Measurements from ENCODE around the gene OR2T8. TPM values are rescaled to one million over a fixed set of nuclear protein-coding genes. Genes with fewer than 3 reads are reported as not detected.

The OR2T8 gene
- total RNA-seq, 1 experiment from 2014 or later = not detected

DNA sequence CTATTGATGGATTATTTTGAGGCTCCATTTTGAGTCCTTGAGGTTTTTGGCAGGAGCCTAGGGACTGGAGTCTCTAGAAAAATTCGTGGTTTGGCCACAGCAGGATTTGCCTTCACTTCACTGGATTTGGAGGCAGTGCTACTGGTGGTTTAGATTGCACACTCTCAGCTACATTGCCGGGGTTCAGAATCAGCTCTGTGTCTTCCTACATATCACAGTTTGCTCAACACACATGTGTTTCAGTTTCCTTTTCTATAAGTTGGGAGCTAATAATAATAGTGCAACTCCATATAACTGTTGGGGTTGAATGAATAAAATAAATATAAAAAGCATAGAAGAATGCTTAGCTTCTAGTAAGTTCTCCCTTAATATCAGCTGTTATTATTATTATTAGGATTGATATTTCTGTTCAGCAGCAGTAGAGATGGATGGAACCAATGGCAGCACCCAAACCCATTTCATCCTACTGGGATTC is 24.9 kb upstream of the OR2T8 start, which contains the start of gene OR2W3:
Gene OR2W3, plus strand, starts transcription at position 425 of the 475 bp plus-strand sequence. Its CDS starts 0 bp downstream, at position 425.
- H3K27ac ChIP-seq = no peak within 1 kb of the TSS
- H3K36me3 ChIP-seq (ENCODE audit: low read depth) = no peaks in the 10 kb centered on the region
- no peaks in the 10 kb centered on the region for H3K79me2 ChIP-seq (ENCODE audit: low read depth)
- no peaks in the 10 kb centered on the region for H3K4me1 ChIP-seq (replicated peaks; ENCODE audit: insufficient read depth)
- no peaks in the 10 kb centered on the region for H3K27me3 ChIP-seq (ENCODE audit: insufficient read depth, low read depth)
- no peak within 1 kb of the TSS for H3K4me3 ChIP-seq
- POLR2A ChIA-PET (ENCODE audit: unreplicated experiment) = no interaction called here
- H4K20me1 ChIP-seq (ENCODE audit: insufficient read depth) = no peaks in the 10 kb centered on the region
- CTCF ChIA-PET = no interaction called here
- intact Hi-C loops (cut with micrococcal nuclease; ENCODE audit: unreplicated experiment) = no loop called here
- no peak within 1 kb of the TSS for H2AFZ ChIP-seq
- no TSS peak for BruUV-seq (replicated peaks)
- no peaks in the 10 kb centered on the region for H3K9me2 ChIP-seq (ENCODE audit: insufficient read depth)
- no peak for DNase-seq
- H3K9me3 ChIP-seq (ENCODE audit: insufficient read depth, low read depth) = no peaks in the 10 kb centered on the region
- H3K4me2 ChIP-seq = no peak within 1 kb of the TSS
- H3F3A ChIP-seq (ENCODE audit: insufficient read depth, low read depth) = no peaks in the 10 kb centered on the region
- TF ChIP-seq, protein P1, sequence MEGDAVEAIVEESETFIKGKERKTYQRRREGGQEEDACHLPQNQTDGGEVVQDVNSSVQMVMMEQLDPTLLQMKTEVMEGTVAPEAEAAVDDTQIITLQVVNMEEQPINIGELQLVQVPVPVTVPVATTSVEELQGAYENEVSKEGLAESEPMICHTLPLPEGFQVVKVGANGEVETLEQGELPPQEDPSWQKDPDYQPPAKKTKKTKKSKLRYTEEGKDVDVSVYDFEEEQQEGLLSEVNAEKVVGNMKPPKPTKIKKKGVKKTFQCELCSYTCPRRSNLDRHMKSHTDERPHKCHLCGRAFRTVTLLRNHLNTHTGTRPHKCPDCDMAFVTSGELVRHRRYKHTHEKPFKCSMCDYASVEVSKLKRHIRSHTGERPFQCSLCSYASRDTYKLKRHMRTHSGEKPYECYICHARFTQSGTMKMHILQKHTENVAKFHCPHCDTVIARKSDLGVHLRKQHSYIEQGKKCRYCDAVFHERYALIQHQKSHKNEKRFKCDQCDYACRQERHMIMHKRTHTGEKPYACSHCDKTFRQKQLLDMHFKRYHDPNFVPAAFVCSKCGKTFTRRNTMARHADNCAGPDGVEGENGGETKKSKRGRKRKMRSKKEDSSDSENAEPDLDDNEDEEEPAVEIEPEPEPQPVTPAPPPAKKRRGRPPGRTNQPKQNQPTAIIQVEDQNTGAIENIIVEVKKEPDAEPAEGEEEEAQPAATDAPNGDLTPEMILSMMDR (conservative IDR thresholded peaks at IDR 0.05) = no peak
- TF ChIP-seq EZH2 (IDR thresholded peaks at IDR 0.05; ENCODE audit: low read depth) = no peak

DNA sequence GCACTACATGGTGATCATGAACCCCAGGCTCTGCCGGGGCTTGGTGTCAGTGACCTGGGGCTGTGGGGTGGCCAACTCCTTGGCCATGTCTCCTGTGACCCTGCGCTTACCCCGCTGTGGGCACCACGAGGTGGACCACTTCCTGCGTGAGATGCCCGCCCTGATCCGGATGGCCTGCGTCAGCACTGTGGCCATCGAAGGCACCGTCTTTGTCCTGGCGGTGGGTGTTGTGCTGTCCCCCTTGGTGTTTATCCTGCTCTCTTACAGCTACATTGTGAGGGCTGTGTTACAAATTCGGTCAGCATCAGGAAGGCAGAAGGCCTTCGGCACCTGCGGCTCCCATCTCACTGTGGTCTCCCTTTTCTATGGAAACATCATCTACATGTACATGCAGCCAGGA is 24.1 kb upstream of the OR2T8 start:
- TF ChIP-seq, protein P1 (conservative IDR thresholded peaks at IDR 0.05) = no peak
- TF ChIP-seq EZH2 (IDR thresholded peaks at IDR 0.05; ENCODE audit: low read depth) = no peak
- Histone ChIP-seq H3K9me3 (ENCODE audit: insufficient read depth, low read depth) (no peaks in the 10 kb centered on the region), H3K9me2 (ENCODE audit: insufficient read depth) (no peaks in the 10 kb centered on the region), H3K27me3 (ENCODE audit: insufficient read depth, low read depth) (no peaks in the 10 kb centered on the region), H2AFZ (no peak overlapping the region), H3K4me2 (no peak overlapping the region), H3K79me2 (ENCODE audit: low read depth) (no peaks in the 10 kb centered on the region), H4K20me1 (ENCODE audit: insufficient read depth) (no peaks in the 10 kb centered on the region), H3K36me3 (ENCODE audit: low read depth) (no peaks in the 10 kb centered on the region), H3F3A (ENCODE audit: insufficient read depth, low read depth) (no peaks in the 10 kb centered on the region), H3K4me3 (no peak overlapping the region), H3K4me1 (replicated peaks; ENCODE audit: insufficient read depth) (no peaks in the 10 kb centered on the region), H3K27ac (no peak overlapping the region)
- BruUV-seq (replicated peaks) = no TSS peak
- POLR2A ChIA-PET (ENCODE audit: unreplicated experiment) = no interaction called here
- CTCF ChIA-PET = no interaction called here
- intact Hi-C loops (cut with micrococcal nuclease; ENCODE audit: unreplicated experiment) = no loop called here
- no peak for DNase-seq

DNA sequence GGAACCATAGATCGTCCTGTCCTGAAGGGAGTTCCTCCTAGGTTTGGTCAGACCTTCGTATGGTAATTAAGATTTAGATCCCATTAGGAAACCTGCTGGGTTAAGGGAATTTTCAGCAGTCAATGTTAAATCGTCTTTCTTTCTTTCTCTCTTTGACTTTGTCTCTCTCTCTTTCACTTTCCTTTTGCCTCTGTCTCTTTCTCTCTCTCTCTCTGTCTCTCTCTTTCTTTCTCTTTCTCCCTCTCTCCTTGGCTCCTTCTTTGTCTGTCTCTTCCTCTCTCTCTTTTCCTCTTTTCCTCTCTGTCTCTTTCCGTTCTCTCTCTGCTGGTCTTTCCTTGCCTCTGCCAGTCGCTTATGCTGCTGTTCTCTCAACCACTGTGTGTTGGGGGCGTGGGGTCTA is 15.9 kb upstream of the OR2T8 start:
- H3K27me3 ChIP-seq (ENCODE audit: insufficient read depth, low read depth) = no peaks in the 10 kb centered on the region
- no peaks in the 10 kb centered on the region for H4K20me1 ChIP-seq (ENCODE audit: insufficient read depth)
- H3K4me1 ChIP-seq (replicated peaks; ENCODE audit: insufficient read depth) = no peaks in the 10 kb centered on the region
- POLR2A ChIA-PET (ENCODE audit: unreplicated experiment) = no interaction called here
- CTCF ChIA-PET = no interaction called here
- no TSS peak for BruUV-seq (replicated peaks)
- no peaks in the 10 kb centered on the region for H3F3A ChIP-seq (ENCODE audit: insufficient read depth, low read depth)
- H3K27ac ChIP-seq = no peak overlapping the region
- H3K79me2 ChIP-seq (ENCODE audit: low read depth) = no peaks in the 10 kb centered on the region
- TF ChIP-seq EZH2 (IDR thresholded peaks at IDR 0.05; ENCODE audit: low read depth) = no peak
- TF ChIP-seq, protein P1 (conservative IDR thresholded peaks at IDR 0.05) = no peak
- no peaks in the 10 kb centered on the region for H3K36me3 ChIP-seq (ENCODE audit: low read depth)
- intact Hi-C loops (cut with micrococcal nuclease; ENCODE audit: unreplicated experiment) = no loop called here
- no peak overlapping the region for H3K4me3 ChIP-seq
- no peak overlapping the region for H3K4me2 ChIP-seq
- no peak overlapping the region for H2AFZ ChIP-seq
- H3K9me3 ChIP-seq (ENCODE audit: insufficient read depth, low read depth) = no peaks in the 10 kb centered on the region
- DNase-seq = no peak
- no peaks in the 10 kb centered on the region for H3K9me2 ChIP-seq (ENCODE audit: insufficient read depth)
